ENCODE measurements around the gene TRPV4.

The TRPV4 gene

DNA sequence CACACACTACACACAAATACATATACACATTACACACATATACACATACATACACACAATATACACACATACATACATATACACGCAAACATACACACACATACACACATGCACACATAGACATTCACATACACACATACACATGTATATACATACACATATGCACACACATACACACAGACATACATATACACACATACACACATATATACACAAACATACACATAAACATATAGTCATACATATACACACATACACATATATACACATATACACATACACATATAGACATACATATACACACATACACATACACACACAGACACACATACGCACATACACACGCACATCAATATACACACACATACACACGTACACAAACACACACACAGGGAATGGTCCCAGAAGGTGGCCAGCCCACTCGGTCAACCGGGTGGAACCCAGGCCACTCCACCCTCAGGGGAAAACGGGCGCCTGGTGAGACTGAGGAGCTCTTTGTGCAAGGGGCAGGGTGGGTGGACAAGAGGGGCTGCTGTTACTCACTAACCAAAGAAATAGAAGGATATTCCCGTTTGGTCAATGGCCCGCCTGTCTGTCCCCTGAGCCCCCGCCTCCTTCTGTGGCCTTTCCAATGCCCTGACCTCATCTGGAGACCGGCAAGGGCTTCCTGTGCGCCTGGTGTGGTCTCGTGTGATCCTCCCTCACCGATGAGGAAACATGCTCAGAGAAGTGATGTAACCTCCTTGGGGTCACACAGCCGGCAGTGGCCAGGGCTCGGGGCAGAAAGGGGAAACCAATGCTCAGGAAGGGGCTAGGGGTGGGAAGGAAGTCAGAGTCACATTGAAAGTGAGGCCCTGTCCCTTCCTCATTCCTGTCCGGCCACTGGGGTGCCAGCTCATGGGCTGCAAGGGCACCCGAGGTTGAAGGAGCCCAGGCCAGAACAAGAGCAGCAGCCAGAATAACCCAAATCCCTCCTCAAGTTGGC, 5.3 kb downstream of the TRPV4 start:
- DNase-seq, result no peak

DNA sequence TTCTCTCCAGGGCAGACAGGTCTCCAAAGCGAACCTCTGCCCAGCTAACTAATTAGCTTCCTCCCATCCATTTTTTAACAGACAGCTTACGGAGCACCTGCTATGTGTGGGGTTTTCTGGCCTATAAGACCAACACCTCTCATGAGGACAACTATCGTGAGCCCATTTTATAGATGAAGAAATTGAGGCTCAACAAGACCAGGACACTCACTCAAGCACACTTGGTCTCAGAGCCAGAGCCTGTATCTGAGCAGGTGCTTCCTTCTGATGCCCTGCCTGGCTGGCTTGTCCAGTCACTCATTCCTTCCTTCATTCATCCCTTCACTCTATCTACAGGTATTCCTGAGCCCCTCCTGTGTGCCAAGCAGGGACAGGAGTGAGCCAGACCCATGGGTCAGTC, 6.1 kb downstream of the TRPV4 start:
- no peak for DNase-seq

DNA sequence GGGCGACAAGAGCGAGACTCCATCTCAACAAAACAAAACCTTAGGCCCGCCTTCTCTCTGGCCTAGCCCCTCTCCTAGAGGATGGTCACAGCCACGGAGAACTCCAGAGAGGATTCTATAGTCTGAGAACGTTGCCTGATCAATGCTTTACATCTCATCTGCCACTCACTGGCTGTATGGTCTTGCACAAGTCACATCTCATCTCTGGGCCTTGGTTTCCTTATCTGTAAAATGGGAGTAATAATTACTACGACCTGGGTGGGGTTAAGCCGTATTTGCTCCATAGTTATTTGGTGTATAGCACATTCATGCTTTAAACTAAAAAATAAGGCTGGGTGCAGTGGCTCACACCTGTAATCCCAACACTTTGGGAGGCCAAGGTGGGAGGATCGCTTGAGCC, 8.5 kb downstream of the TRPV4 start:
- no peak for DNase-seq

DNA sequence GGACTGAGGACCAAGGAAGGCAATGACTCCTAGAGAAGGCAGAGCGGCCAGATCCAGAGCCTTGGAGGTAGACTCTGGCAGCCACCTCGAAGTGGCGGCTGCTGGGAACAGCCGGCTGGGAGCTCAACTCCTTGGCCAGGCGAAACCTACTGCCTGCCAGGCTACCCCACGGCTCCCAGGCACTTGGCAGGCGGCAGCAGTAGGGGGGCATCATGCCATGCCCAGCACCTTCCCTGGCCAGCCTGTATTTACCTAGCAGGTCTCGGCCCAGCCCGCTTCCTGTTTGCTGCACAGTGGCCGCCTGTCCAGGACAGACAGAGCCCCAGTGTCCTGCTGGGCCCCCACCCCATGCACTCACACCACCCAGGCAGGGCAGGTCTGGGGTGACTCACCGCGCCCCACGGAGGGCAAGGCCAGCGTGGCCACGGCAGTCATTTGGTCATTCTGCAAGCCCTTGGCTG, 10.2 kb downstream of the TRPV4 start:
- peak; percentile 88 for DNase-seq

DNA sequence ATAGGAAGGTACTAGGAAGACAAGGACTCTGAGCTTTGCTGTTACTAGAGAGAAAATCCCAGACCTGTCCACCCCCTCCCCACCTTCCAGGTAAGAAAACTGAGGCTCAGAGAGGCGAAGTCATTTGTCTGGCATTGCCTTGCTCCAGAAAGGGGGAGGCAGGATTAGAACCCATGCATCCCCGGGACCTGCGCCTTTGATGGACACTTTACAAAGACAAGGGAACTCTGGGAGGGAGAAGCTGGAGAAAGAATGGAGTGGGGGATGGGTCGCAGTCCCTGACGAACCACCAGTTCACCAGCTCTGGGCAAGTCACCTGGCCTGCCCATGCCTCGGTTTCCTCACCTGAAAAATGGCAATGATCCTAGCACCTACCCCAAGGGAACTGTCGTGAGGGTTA, 10.8 kb downstream of the TRPV4 start:
- no peak for DNase-seq

DNA sequence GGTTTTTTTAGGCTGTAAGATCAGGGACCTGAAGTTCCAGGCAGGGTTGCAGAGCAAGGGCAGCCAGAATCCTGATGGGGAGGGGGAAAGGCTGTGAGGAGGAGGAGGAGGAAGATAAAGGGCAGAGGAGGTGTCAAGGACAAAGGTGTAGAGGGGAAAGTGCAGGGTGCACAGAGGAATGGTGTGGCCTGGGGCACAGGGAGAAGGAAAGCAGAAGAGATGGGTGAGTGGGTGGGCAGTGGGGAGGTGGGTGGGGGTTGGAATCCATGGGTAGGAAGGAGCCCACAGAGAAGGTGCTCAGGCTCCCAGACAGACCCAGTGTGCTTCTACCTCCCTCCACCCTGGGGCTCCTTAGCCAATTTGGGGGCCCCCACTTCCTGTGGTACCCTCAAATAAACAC, 11.2 kb downstream of the TRPV4 start:
- no peak for DNase-seq

DNA sequence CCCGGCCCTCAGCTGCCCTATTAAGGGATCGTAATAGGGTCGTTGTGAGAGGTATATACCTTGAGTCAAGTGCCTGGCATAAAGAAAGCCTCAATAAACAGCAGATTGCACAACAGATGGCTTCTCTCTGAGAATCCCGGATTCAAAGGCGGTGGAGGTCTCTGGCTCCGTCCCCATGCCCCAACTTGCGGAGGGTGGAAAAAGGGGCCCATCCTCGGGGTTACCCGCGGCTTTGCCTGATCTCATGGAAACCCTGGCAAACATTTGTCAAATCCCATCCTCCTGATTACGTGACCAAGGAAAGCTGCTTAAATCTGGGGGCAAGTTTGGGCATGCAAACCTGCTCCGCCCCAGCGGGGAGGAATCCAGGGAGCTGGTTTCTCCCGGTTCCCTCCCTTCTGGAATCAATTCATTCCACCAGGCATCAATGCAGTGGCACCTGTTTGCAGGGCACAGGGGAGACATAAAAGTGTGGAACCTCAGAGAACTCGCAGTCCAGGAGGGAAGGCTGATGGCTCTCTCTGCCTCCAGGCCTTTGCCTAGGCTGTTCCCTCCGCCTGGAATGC, 12.3 kb downstream of the TRPV4 start:
- peak; percentile 95 for DNase-seq

DNA sequence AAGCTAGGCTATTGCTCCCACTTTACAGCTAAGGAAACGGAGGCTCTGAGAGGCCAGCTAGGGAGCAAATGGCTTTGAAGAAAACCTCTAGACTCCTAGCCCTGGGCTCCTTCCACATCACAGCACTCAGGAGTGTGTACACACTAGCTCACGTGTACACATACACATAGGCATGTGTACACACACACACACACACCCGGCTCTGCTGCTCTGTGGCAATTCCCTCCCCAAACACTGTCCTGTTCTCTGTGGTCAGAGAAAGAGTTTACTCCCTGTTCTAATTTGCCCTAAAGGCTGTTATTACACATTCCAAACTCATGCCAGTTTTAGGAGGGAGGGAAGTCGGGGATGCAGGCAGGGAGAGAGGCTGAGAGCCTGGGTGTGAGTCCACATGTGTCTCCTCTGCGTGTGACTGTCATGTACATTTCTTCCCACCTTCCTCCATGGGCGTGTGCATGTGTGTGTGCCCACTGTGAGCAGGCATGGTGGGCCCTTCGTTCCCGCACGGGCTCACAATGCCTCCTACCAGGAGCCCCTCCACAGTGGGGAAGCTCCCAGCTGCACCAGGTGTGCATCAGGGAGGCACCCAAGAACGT, 14.2 kb downstream of the TRPV4 start:
- DNase-seq, result no peak

DNA sequence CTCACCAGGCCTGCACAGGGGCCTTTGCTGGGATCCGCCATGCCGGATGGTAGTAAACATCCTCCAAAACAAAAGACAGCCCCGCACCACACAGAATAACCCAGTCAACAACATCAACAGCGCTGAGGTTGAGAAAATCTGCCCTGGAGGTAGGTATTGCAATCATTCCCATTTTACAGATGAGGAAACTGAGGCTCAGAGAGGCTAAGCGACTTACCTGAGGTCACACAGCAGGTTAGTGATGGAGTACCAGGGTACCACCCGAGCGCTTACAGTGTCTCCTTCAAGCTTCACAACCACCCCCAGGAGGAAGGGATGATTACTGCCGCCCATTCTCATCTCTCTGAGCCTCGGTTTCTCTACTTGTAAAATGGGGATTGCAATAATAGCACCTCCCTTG, 14.9 kb downstream of the TRPV4 start:
- DNase-seq, result no peak

DNA sequence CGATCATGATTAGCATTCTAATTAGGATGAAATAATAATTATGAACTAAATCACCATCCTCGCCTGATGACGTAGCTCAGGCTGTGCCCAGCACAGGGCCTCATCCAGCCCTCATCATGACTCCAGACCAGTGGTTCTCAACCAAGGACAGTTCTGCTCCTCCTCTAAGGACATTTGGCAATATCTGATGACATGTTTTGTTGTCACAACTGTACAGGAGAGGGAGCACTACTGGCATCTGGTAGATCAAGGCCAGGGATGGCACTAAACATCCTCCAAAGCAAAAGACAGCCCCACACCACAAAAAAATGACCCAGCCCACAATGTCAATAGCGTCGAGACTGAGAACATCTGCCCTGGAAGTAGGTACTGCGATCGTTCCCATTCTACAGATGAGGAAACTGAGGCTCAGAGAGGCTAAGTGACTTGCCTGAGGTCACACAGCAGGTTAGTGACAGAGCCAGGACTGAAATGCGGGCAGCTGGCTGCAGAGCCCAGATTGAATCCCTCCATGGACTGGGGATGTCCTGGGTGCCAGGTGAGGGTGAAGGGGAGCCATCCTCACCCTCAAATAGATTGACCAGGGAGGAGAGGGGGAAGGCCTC, 15.5 kb downstream of the TRPV4 start:
- DNase-seq, result no peak

DNA sequence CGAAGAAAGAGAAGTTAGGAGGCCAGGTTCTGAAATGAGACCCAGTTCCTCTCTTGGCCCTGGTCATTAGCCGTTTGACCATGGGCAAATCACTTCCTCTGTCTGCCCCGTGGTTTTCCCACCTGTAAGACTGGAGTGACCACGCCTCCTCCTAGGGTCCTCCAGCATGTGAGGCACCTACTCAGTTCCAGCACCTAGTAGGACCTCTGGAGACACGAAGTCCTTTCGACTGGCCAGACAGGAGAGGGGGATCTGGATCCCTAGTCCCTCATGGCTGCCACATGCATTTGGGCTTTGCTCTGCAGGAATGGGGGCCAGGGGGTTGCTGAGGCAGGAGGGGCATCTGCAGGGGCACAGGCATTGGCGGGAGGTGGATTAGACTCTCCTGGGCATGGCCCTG, 16.3 kb downstream of the TRPV4 start:
- DNase-seq, result no peak

DNA sequence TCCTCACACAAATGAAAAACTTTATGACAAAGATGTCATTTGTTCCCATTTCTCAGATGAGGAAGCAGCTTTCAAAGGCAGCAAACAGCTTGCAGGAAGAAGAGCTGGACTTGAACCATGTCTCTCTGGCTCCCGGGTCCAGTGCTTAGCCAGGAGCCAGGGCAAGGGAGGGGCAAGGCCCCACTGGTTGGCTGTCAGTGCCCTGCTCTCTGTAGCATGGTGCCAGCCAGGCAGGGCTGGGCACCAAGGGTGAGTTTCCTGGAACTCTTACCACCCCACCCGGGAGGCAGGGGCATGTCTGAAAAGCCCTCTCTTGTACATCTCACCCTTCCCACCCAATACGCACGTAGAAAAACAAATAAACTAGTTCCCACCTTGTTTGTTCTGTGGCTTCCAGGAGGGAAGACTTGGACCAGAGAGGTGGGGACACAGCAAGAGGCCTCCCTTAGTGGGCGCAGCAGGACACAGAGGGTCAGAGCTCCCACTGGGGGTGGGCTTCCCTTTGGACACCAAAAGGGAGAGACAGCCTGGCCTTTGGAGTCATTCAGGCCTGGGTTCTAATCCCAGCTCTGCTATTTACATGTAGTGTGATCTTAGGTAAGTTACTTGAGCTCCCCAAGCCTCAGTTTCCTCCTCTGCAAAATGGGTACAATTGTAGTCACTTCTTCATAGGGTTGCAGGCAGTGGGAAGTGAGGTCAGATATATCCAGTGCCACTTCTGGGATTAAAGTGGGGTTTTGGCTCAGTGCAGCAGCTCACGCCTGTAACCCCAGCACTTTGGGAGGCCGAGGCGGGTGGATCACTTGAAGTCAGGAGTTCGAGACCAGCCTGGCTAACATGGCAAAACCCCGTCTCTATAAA, 17.2 kb downstream of the TRPV4 start:
- DNase-seq, result no peak

DNA sequence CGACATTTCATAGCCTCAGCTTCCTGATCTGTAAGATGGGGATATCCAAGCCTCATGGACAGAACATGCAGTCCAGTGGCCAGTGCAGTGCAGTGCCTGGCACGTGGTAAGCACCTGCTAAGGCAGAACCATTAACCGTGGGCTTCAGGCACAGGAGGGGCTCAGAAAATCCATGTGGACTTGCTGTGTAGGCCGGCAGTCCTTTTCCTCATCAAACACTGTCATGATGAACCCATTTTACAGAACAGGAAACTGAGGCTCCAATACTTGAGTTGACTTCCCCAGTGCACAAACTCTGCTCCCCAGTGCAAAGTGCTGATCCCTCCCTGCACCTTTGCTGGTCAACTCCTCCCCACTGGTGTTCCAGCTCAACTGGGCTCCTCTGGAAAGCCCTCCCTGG, 18.0 kb downstream of the TRPV4 start:
- DNase-seq, result no peak

DNA sequence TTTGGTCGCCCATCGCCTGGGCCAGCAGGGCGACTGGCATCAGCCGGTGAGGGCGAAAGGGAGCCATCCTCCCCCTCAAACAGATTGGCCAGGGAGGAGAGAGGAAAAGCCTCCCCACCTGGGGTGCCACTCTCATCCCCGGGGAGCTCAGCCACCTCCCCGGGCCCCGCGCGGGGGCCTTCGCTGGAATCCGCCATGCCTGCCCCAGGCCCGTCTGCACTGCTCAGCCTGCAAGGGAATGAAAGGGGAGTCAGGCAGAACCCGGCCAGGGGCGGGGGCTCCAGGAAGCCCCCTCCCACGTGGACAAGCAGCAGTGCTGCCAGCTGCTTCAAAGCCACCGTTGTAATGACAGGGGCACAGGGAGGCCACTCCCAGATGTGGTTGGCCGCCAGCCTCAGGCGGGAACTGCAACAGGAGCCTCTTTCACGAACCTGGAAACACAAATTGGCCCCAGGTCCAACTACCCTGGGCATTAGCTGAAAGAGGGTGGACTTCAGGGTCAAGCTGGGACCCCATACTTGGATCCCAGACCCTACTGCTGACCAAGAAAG, 18.5 kb downstream of the TRPV4 start:
- DNase-seq, result no peak

DNA sequence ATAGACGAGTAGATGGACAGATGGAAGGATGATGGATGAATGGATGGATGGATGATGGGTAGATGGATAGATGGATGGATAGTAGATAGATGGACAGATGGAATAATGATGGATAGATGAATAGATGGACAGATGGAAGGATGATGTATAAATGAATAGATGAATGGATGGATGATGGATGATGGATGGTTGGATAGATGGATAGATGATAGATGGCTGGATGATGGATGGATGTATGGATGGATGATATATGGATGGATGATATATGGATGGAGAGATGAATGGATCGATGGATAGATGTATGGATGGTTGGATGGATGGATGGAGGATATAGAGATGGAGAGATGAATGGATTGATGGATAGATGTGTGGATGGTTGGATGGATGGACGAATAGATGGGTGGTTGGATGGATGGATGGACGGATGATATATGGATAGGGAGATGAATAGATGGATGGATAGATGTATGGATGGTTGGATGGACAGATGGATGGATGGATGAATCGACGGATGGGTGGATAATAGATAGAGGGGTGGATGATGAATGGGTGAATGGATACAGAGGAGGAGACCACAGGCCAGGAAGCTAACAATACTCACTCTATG, 19.3 kb downstream of the TRPV4 start:
- DNase-seq, result no peak

DNA sequence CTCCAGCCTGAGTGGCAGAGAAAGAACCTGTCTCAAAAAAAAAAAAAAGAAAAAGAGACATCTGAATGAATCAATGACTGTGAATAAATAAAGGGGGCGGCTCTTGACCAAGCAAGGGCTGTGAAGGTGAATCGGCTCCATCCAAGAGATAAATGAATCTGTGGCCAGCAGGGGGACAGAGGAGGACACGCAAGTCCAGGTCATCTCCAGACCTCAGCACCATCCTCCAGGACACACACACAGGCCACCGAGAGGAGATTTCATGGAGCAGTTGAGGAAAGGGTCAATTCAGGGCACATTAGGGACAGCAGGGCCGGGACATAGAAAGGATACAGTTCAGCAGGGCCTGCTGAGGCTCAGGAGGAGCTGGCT, 21.6 kb downstream of the TRPV4 start:
- DNase-seq, result no peak

DNA sequence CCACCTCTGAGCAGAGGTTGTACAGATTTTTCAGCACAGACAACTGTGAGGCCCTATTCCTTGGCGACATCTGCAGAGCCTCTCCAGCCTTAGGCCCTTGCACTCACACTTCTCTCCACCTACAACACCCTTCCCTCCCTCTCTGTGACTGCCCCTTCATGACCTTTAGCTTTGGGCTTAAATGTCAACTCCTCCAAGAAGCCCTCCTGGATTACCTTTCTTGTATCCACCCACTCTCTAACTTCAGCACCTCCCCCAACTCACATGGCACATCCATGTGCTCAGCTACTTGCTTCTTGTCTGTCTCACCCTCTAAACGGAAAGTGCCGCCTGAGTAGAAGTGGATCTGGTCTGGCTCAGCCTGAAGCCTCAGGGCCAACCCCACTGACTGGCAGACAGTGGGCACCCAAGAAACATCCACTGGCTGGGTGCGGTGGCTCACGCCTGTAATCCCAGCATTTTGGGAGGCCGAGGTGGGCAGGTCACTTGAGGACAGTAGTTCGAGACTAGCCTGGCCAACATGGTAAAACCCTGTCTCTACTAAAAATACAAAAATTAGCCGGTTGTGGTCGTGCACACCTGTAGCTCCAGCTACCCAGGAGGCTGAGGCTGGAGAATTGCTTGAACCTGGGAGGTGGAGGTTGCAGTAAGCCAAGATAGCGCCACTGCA, 22.1 kb downstream of the TRPV4 start:
- DNase-seq, result no peak

DNA sequence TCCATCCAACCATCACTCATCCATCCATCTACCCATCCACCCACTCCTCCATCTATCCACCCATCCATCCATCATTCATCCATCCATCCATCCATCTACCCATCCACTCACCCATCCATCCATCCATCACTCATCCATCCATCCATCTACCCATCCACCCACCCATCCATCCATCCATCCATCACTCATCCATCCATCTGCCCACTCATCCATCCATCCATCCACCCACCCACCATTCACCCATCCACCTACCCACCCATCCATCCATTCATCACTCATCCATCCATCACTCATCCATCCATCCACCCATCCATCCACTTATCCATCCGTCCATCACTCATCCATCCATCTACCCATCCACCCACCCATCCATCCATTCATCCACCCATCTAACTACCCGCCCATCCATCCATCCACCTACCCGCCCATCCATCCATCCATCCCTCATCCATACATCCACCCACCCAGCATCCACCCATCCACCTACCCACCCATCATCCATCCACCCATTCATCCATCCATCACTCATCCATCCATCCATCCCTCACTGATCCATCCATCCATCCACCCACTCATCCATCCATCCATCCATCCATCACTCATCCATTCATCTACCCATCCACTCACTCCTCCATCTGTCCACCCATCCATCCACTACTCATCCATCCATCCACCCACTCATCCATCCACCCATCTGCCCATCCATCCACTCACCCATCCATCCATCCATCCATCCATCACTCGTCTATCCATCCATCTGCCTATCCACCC, 24.1 kb downstream of the TRPV4 start:
- no peak for DNase-seq

DNA sequence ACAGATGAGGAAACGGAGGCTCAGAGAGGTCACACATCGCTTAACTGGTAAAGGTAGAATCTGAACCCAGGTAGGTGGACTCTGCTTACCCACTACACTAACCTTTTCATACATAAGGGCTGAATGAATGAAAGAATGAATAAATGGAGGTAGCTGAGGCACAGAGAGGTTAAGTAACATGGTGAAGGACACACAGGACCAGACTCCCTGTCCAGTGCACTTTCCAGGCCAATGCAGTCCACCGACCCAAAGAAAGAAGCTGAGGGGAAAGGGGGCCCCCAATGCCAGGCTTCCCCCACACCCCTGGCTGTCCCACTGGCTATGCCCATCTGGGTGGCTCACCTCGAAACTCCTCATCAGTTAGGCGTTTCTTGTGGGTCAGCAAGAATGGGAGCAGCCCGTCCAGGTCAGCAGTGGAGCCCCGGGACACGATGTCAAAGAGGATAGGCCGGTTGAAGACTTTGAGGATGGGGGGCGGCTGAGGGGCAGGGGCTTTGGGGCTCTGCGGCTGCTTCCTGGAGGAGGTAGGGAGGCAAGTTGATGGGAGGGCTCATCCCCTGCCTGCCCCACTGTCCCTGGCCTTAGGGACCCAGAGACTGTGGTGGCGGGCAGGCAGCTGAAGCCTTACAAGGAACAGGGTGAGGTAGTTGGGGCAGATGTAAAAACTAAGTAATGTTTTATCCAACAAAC, 25.1 kb downstream of the TRPV4 start:
- no peak for DNase-seq

Data from NCI-H446 treated with DMSO at 0.1 percent for 48 hours (cell line).